K562 (cell line): ENCODE measurements around the gene FILIP1. TPM values are rescaled to one million over a fixed set of nuclear protein-coding genes. Genes with fewer than 3 reads are reported as not detected.
A peak's percentile ranks its signal among the peaks of the same experiment; 100 is the strongest.

Experiments
- CEBPG ChIP-seq, 3 experiments: fragments of 200-800 bp in 1 of 3; sonication (Bioruptor generic) in 1 of 3; sonication (generic) in 1 of 3; formaldehyde crosslinking in 1 of 3; IDR thresholded peaks in 2 of 3; conservative IDR thresholded peaks in 1 of 3; 2 replicates each; pipeline versions ENCODE4 v1.6.1 to v1.8.0; 2016 to 2022; ENCODE audit warnings: missing compliant biosample characterization in 2 of 3, missing genetic modification characterization in 2 of 3, mild to moderate bottlenecking in 1 of 3, missing genetic modification reagents in 1 of 3
- EHMT2 ChIP-seq: fragments of 450-650 bp; IDR thresholded peaks from 2 replicates; pipeline ENCODE4 v1.6.1; 2018; ENCODE audit warnings: antibody characterized with exemption
- GABPB1 ChIP-seq: sonication (generic); formaldehyde crosslinking; IDR thresholded peaks from 2 replicates; pipeline ENCODE4 v1.8.0; 2022; ENCODE audit warnings: mild to moderate bottlenecking, missing genetic modification reagents
- MGA ChIP-seq: fragments of 450-650 bp; IDR thresholded peaks from 2 replicates; pipeline ENCODE4 v1.6.1; 2016; ENCODE audit warnings: mild to moderate bottlenecking, moderate library complexity
- NFRKB ChIP-seq: fragments of 450-650 bp; IDR thresholded peaks from 2 replicates; pipeline ENCODE4 v1.6.1; 2016; ENCODE audit warnings: low read depth
- POLR3G ChIP-seq: IDR thresholded peaks from 2 replicates; pipeline ENCODE4 v1.6.1; 2011; ENCODE audit not compliant: insufficient read length, insufficient replicate concordance; ENCODE audit errors: extremely low read depth
- RFX5 ChIP-seq: IDR thresholded peaks from 2 replicates; pipeline ENCODE4 v1.6.1; 2011; ENCODE audit warnings: low read depth, mild to moderate bottlenecking, improper control_type of control experiment, low read length
- TAF1 ChIP-seq: IDR thresholded peaks from 2 replicates; pipeline ENCODE4 v1.6.1; 2011; ENCODE audit warnings: mild to moderate bottlenecking, low read length, moderate library complexity; ENCODE audit not compliant: insufficient read depth, control insufficient read depth, severe bottlenecking; ENCODE audit errors: extremely low read depth
- WHSC1 ChIP-seq: IDR thresholded peaks from one replicate; pipeline ENCODE4 v1.6.1; 2012; ENCODE audit warnings: low read length, control low read depth, inconsistent platforms
- XRCC5 ChIP-seq: fragments of 200-400 bp; formaldehyde crosslinking; IDR thresholded peaks from 2 replicates; pipeline ENCODE4 v1.6.1; 2017; ENCODE audit warnings: low read depth, mild to moderate bottlenecking, low read length
- ZMIZ1 ChIP-seq, 2 experiments: fragments of 150-350 bp in 1 of 2; IDR thresholded peaks; 2 replicates each; pipeline ENCODE4 v1.6.1; 2012 to 2016; ENCODE audit warnings: low read depth in 2 of 2, low read length in 2 of 2, mild to moderate bottlenecking in 1 of 2, moderate library complexity in 1 of 2
- polyA plus RNA-seq, 8 experiments: library from polyadenylated mRNA; depleted of rRNA in 4 of 8; stranded (reverse) in 5 of 8; unstranded in 3 of 8; fragments of >200 nt; fragmentation: Nextera tagmentation in 2 of 8; fragmentation: Illumina TruSeq in 1 of 8; extraction: Ambion mirVana in 2 of 8; extraction: Trizol in 1 of 8; gene quantifications; 2 replicates each; pipeline versions ENCODE4 v1.2.1 to v1.2.3, GENCODE V29; 2011 to 2014; ENCODE audit warnings: inconsistent platforms in 1 of 8, missing spikeins in 1 of 8
- total RNA-seq, 7 experiments: library from RNA; depleted of rRNA in 6 of 7; stranded (reverse); fragments of >200 nt in 6 of 7; fragmentation: Illumina TruSeq in 2 of 7; extraction: Trizol in 2 of 7; gene quantifications; 2 replicates each; pipeline versions ENCODE4 v1.2.1 to v1.2.3, GENCODE V29; 2011 to 2021; ENCODE audit warnings: low replicate concordance in 1 of 7

The FILIP1 gene
- total and polyA plus RNA-seq, 9 of the 15 experiments (the other 6 are each of a cell fraction or from before 2014, with no cell fraction given), result 0.03 to 0.25 (median 0.10) TPM; not detected in 1

GRCh38 chr6:75243333-75244062 is 250.1 kb downstream of the FILIP1 start, which contains the start of gene COX7A2 (continued):
- TF ChIP-seq CEBPG (CRISPR knock-in tag; IDR thresholded peaks at IDR 0.05), result peak; percentile 69; the same call in 1 of the 2 replicates
- TF ChIP-seq CEBPG (tag; conservative IDR thresholded peaks at IDR 0.05 in 1 of 2, IDR thresholded peaks at IDR 0.05 in 1 of 2), result peak in 1 of 2 experiments; percentile 62; a peak in 1 of 4 replicates
- no peak for TF ChIP-seq WHSC1
- peak in 1 of 2 experiments; percentile 69; a peak in 1 of 4 replicates for TF ChIP-seq ZMIZ1 (IDR thresholded peaks at IDR 0.05; ENCODE audit: low read depth in 2 of 2, low read length in 2 of 2)
- peak; percentile 93 for TF ChIP-seq EHMT2
- TF ChIP-seq NFRKB, result peak; percentile 88; the same call in 1 of the 2 replicates
- TF ChIP-seq POLR3G, result no peak
- peak; percentile 94 for TF ChIP-seq TAF1
- 0 out of 2 replicates have a peak, but pooled peaks have one; percentile 66 for TF ChIP-seq XRCC5
- TF ChIP-seq MGA, result peak; percentile 64; the same call in 1 of the 2 replicates
- no peak for TF ChIP-seq RFX5
- peak; percentile 93 for TF ChIP-seq GABPB1 (CRISPR knock-in tag)
